WTC11 (cell line): ENCODE measurements around the gene SRC. TPM values are rescaled to one million over a fixed set of nuclear protein-coding genes. Genes with fewer than 3 reads are reported as not detected.

Source experiments
- ATAC-seq: fragments of 200-7000 bp; cut with Tn5 transposase; 2 replicates; pipeline ENCODE4 v1.10.0; 2021; ENCODE audit warnings: mild to moderate bottlenecking, moderate library complexity
- CTCF ChIA-PET: fragments of 300-600 bp; sonication (Branson Sonifier 250); formaldehyde crosslinking; loops from one replicate; lab custom pipeline; 2021; ENCODE audit warnings: antibody characterized with exemption; lab: Charles Lee
- POLR2A ChIA-PET: fragments of 350-600 bp; sonication (Branson Sonifier 250); formaldehyde crosslinking; loops from one replicate; lab custom pipeline; 2021; ENCODE audit warnings: antibody characterized with exemption; lab: Charles Lee
- DNase-seq: peaks from one replicate; pipeline ENCODE4 v3.0.0; 2021; ENCODE audit warnings: low spot score
- H3K27ac Mint-ChIP-seq: 2 replicates; pipeline ENCODE4 v1.8.0; 2021; ENCODE audit warnings: mixed read lengths
- H3K27me3 Mint-ChIP-seq: 2 replicates; pipeline ENCODE4 v1.8.0; 2021; ENCODE audit warnings: low read depth, mild to moderate bottlenecking, moderate library complexity, mixed read lengths
- H3K36me3 Mint-ChIP-seq: 2 replicates; pipeline ENCODE4 v1.8.0; 2021; ENCODE audit warnings: mixed read lengths
- H3K4me1 Mint-ChIP-seq: 2 replicates; pipeline ENCODE4 v1.8.0; 2022; ENCODE audit warnings: mixed read lengths
- H3K4me3 Mint-ChIP-seq: 2 replicates; pipeline ENCODE4 v1.8.0; 2021; ENCODE audit warnings: mild to moderate bottlenecking, moderate library complexity, mixed read lengths
- H3K9me3 Mint-ChIP-seq: 2 replicates; pipeline ENCODE4 v1.8.0; 2021; ENCODE audit warnings: mixed read lengths
- ELF4 ChIP-seq: sonication (generic); formaldehyde crosslinking; IDR thresholded peaks from 2 replicates; pipeline ENCODE4 v1.8.1; 2022; ENCODE audit warnings: low read depth, mild to moderate bottlenecking, moderate library complexity, missing genetic modification reagents
- GABPB1 ChIP-seq: sonication (generic); formaldehyde crosslinking; IDR thresholded peaks from 2 replicates; pipeline ENCODE4 v1.8.1; 2023; ENCODE audit warnings: mild to moderate bottlenecking, missing genetic modification reagents
- KAT7 ChIP-seq: sonication (generic); formaldehyde crosslinking; IDR thresholded peaks from 2 replicates; pipeline ENCODE4 v1.8.1; 2023; ENCODE audit warnings: missing genetic modification reagents, mild to moderate bottlenecking, borderline replicate concordance
- NFE2L1 ChIP-seq: sonication (generic); formaldehyde crosslinking; IDR thresholded peaks from 2 replicates; pipeline ENCODE4 v1.8.1; 2023; ENCODE audit warnings: missing genetic modification reagents
- NFYB ChIP-seq: sonication (generic); formaldehyde crosslinking; conservative IDR thresholded peaks from 2 replicates; pipeline ENCODE4 v1.8.0; 2022; ENCODE audit warnings: low read depth, missing genetic modification reagents
- ZNF263 ChIP-seq: sonication (generic); formaldehyde crosslinking; IDR thresholded peaks from 2 replicates; pipeline ENCODE4 v1.8.1; 2022; ENCODE audit warnings: low read depth, mild to moderate bottlenecking, moderate library complexity, missing genetic modification reagents
- ZNF396 ChIP-seq: fragments of 250-450 bp; sonication (Bioruptor Pico); IDR thresholded peaks from 2 replicates; pipeline ENCODE4 v1.8.0; 2021; ENCODE audit warnings: mild to moderate bottlenecking, moderate library complexity, borderline replicate concordance
- ZNF423 ChIP-seq: fragments of 250-450 bp; sonication (Bioruptor Pico); IDR thresholded peaks from 2 replicates; pipeline ENCODE4 v2.1.2; 2022; ENCODE audit warnings: mild to moderate bottlenecking, moderate library complexity
- total RNA-seq: library from RNA; stranded (reverse); gene quantifications from 3 replicates; pipeline ENCODE4 v1.2.3, GENCODE V29; 2021
- TF ChIP-seq, protein P1 (sequence below): sonication (generic); formaldehyde crosslinking; IDR thresholded peaks from 2 replicates; pipeline ENCODE4 v1.8.0; 2022; ENCODE audit warnings: mild to moderate bottlenecking, missing genetic modification reagents
- TF ChIP-seq, protein P2 (sequence below): sonication (generic); formaldehyde crosslinking; IDR thresholded peaks from 2 replicates; pipeline ENCODE4 v1.8.0; 2023; ENCODE audit warnings: mild to moderate bottlenecking, missing genetic modification reagents
- TF ChIP-seq, protein P3 (sequence below): fragments of 200-600 bp; IDR thresholded peaks from 2 replicates; pipeline ENCODE4 v1.8.0; 2022; ENCODE audit warnings: antibody characterized with exemption
- TF ChIP-seq, protein P4 (sequence below): fragments of 250-450 bp; sonication (Bioruptor Pico); IDR thresholded peaks from 2 replicates; pipeline ENCODE4 v1.9.0; 2021; ENCODE audit warnings: mild to moderate bottlenecking, borderline replicate concordance

The SRC gene
- total RNA-seq, 1 experiment from 2014 or later: 33.3 TPM

DNA sequence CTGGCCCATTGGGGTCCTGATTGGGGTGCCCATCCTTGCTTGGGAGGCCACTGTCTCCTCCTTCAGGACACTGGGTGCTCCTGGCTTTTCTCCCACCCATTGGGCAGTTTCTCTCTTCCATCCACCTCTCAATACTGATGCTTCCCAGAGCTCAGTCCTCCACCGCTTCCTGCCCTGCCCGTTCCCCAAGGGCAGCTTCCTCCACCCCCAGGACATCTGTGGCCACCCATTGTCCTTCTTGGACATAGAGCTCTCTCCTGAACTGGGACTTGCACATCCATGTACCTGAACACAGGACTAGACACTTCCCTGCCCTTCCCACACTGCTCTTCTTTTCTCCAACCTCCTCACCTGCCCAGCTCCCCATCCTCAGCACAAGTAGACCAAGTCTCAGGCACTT, 105.7 kb downstream of the SRC start (continued):
- TF ChIP-seq, protein P1, sequence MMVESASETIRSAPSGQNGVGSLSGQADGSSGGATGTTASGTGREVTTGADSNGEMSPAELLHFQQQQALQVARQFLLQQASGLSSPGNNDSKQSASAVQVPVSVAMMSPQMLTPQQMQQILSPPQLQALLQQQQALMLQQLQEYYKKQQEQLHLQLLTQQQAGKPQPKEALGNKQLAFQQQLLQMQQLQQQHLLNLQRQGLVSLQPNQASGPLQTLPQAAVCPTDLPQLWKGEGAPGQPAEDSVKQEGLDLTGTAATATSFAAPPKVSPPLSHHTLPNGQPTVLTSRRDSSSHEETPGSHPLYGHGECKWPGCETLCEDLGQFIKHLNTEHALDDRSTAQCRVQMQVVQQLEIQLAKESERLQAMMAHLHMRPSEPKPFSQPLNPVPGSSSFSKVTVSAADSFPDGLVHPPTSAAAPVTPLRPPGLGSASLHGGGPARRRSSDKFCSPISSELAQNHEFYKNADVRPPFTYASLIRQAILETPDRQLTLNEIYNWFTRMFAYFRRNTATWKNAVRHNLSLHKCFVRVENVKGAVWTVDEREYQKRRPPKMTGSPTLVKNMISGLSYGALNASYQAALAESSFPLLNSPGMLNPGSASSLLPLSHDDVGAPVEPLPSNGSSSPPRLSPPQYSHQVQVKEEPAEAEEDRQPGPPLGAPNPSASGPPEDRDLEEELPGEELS: no peak
- TF ChIP-seq, protein P2, sequence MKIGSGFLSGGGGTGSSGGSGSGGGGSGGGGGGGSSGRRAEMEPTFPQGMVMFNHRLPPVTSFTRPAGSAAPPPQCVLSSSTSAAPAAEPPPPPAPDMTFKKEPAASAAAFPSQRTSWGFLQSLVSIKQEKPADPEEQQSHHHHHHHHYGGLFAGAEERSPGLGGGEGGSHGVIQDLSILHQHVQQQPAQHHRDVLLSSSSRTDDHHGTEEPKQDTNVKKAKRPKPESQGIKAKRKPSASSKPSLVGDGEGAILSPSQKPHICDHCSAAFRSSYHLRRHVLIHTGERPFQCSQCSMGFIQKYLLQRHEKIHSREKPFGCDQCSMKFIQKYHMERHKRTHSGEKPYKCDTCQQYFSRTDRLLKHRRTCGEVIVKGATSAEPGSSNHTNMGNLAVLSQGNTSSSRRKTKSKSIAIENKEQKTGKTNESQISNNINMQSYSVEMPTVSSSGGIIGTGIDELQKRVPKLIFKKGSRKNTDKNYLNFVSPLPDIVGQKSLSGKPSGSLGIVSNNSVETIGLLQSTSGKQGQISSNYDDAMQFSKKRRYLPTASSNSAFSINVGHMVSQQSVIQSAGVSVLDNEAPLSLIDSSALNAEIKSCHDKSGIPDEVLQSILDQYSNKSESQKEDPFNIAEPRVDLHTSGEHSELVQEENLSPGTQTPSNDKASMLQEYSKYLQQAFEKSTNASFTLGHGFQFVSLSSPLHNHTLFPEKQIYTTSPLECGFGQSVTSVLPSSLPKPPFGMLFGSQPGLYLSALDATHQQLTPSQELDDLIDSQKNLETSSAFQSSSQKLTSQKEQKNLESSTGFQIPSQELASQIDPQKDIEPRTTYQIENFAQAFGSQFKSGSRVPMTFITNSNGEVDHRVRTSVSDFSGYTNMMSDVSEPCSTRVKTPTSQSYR (CRISPR knock-in tag): no peak
- TF ChIP-seq, protein P3, sequence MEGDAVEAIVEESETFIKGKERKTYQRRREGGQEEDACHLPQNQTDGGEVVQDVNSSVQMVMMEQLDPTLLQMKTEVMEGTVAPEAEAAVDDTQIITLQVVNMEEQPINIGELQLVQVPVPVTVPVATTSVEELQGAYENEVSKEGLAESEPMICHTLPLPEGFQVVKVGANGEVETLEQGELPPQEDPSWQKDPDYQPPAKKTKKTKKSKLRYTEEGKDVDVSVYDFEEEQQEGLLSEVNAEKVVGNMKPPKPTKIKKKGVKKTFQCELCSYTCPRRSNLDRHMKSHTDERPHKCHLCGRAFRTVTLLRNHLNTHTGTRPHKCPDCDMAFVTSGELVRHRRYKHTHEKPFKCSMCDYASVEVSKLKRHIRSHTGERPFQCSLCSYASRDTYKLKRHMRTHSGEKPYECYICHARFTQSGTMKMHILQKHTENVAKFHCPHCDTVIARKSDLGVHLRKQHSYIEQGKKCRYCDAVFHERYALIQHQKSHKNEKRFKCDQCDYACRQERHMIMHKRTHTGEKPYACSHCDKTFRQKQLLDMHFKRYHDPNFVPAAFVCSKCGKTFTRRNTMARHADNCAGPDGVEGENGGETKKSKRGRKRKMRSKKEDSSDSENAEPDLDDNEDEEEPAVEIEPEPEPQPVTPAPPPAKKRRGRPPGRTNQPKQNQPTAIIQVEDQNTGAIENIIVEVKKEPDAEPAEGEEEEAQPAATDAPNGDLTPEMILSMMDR: no peak
- no peak for TF ChIP-seq ZNF423 (CRISPR knock-in tag)
- TF ChIP-seq, protein P4, sequence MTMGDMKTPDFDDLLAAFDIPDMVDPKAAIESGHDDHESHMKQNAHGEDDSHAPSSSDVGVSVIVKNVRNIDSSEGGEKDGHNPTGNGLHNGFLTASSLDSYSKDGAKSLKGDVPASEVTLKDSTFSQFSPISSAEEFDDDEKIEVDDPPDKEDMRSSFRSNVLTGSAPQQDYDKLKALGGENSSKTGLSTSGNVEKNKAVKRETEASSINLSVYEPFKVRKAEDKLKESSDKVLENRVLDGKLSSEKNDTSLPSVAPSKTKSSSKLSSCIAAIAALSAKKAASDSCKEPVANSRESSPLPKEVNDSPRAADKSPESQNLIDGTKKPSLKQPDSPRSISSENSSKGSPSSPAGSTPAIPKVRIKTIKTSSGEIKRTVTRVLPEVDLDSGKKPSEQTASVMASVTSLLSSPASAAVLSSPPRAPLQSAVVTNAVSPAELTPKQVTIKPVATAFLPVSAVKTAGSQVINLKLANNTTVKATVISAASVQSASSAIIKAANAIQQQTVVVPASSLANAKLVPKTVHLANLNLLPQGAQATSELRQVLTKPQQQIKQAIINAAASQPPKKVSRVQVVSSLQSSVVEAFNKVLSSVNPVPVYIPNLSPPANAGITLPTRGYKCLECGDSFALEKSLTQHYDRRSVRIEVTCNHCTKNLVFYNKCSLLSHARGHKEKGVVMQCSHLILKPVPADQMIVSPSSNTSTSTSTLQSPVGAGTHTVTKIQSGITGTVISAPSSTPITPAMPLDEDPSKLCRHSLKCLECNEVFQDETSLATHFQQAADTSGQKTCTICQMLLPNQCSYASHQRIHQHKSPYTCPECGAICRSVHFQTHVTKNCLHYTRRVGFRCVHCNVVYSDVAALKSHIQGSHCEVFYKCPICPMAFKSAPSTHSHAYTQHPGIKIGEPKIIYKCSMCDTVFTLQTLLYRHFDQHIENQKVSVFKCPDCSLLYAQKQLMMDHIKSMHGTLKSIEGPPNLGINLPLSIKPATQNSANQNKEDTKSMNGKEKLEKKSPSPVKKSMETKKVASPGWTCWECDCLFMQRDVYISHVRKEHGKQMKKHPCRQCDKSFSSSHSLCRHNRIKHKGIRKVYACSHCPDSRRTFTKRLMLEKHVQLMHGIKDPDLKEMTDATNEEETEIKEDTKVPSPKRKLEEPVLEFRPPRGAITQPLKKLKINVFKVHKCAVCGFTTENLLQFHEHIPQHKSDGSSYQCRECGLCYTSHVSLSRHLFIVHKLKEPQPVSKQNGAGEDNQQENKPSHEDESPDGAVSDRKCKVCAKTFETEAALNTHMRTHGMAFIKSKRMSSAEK (CRISPR knock-in tag): no peak
- no peak for TF ChIP-seq ZNF396
- TF ChIP-seq GABPB1: no peak
- TF ChIP-seq NFYB: no peak
- no peak for TF ChIP-seq NFE2L1

DNA sequence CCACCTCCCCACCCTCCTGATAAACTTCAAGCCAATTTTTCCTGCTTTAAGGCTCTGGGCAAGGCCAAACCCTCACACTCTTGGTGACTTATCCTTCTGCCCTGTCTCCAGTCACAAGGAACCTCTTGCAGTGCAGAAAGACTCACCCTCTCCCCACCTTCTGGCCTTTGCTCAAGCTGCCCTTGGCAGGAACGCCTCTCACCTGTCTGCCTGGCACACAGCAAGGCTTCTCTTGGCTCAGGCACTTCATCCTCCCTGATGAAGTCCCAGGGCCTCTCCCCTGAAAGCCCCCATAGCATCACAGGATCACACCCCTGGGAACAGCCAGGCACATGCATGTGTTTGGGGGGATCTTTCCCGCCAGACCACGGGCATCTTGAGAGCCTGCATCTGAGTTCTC, 106.3 kb downstream of the SRC start:
- no peak for ATAC-seq
- TF ChIP-seq ZNF263 (CRISPR knock-in tag) (no peak), KAT7 (CRISPR knock-in tag) (no peak), ELF4 (CRISPR knock-in tag) (no peak)
- no peak overlapping the region for H3K4me3 Mint-ChIP-seq
- no peak for DNase-seq
- CTCF ChIA-PET: no interaction called here
- H3K27me3 Mint-ChIP-seq: peaks cover 21% of the 10 kb centered on the region
- POLR2A ChIA-PET: no interaction called here
- H3K27ac Mint-ChIP-seq: no peak overlapping the region
- no peaks in the 10 kb centered on the region for H3K4me1 Mint-ChIP-seq
- H3K9me3 Mint-ChIP-seq: peaks cover 29% of the 10 kb centered on the region
- peaks cover 9% of the 10 kb centered on the region for H3K36me3 Mint-ChIP-seq

- no peaks in the 10 kb centered on the region for H3K4me1 Mint-ChIP-seq
- ChIA-PET POLR2A (no interaction called here), CTCF (interaction anchor here (0.6 kb wide), 1 partner anchor 65 kb away, joined by 5 read pairs; no protein-coding TSS in a partner anchor)
- TF ChIP-seq, protein P2 (CRISPR knock-in tag): no peak
- DNase-seq (no peak), ATAC-seq (no peak)
- no peak overlapping the region for H3K27ac Mint-ChIP-seq
- peaks cover 9% of the 10 kb centered on the region for H3K36me3 Mint-ChIP-seq
- H3K4me3 Mint-ChIP-seq: no peak overlapping the region
- H3K9me3 Mint-ChIP-seq: peaks cover 37% of the 10 kb centered on the region
- peaks cover 21% of the 10 kb centered on the region for H3K27me3 Mint-ChIP-seq
Observed at GRCh38 chr20:37453288-37453687, 107.3 kb downstream of the SRC start.
